Body of pancreas (tissue), 4 donors: ENCODE data around the gene SEMA4C. TPM values are rescaled to one million over a fixed set of nuclear protein-coding genes. Genes with fewer than 3 reads are reported as not detected.
"Not testable (repeated sequence)": the region's sequence is repeated elsewhere in the genome, so short reads cannot be mapped to it uniquely, and the experiment has no call there.

ENCODE experiments used
- ATAC-seq: fragments of 150-250 bp; one replicate; pipeline ENCODE4 v1.9.1; 2016
- DNase-seq, 4 donors: peaks; one replicate each; pipeline ENCODE4 v3.0.0-alpha.2; 2019
- H3K27ac ChIP-seq, 4 donors: fragments of 200-600 bp; sonication (generic); 1 replicate in 3 of 4; 2 replicates in 1 of 4; pipeline versions ENCODE4 v1.5.1 to v1.6.1; 2016 to 2019; ENCODE audit warnings: mild to moderate bottlenecking in 1 of 4, mixed read lengths in 1 of 4, moderate library complexity in 1 of 4
- H3K27me3 ChIP-seq, 2 donors: fragments of 200-600 bp; sonication (generic); one replicate each; pipeline ENCODE4 v1.6.0; 2016; ENCODE audit warnings: mild to moderate bottlenecking in 1 of 2
- H3K36me3 ChIP-seq, 2 donors: fragments of 200-600 bp; sonication (generic); replicated peaks in 1 of 2; 2 replicates each; pipeline ENCODE4 v1.5.1; 2016; ENCODE audit warnings: low read depth in 2 of 2; ENCODE audit not compliant: insufficient read depth in 1 of 2
- H3K4me1 ChIP-seq: fragments of 200-600 bp; sonication (generic); one replicate; pipeline ENCODE4 v1.6.0; 2016
- H3K4me3 ChIP-seq, 2 donors: fragments of 200-600 bp; sonication (generic); 1 replicate in 1 of 2; 2 replicates in 1 of 2; pipeline ENCODE4 v1.5.1; 2016 to 2019
- H3K9me3 ChIP-seq, 3 donors: fragments of 200-600 bp; sonication (generic); 1 replicate in 2 of 3; 2 replicates in 1 of 3; pipeline ENCODE4 v1.5.1; 2016
- POLR2A ChIP-seq, 3 donors: fragments of 450-650 bp; IDR thresholded peaks; one replicate each; pipeline ENCODE4 v1.6.1; 2016; ENCODE audit warnings: antibody characterized with exemption in 3 of 3, mild to moderate bottlenecking in 2 of 3
- WGBS, 2 donors: methylation state at CpG; one replicate each; pipeline ENCODE4 v1.1.5; 2017; 5-methylcytosine and 5-hydroxymethylcytosine counted together
- intact Hi-C: fragments of 100-400 bp; cut with DNase I; formaldehyde crosslinking; loops from one replicate; pipeline ENCODE4 v1.15.1; 2023
- total RNA-seq, 2 donors: library from RNA; depleted of rRNA; stranded (reverse); fragments of >200 nt; gene quantifications; one replicate each; pipeline ENCODE4 v1.1.0, GENCODE V29; 2016
- TF ChIP-seq, protein P1 (sequence below), 7 experiments: fragments of 450-650 bp in 4 of 7; fragments of 200-600 bp in 3 of 7; sonication (generic) in 3 of 7; IDR thresholded peaks; one replicate each; pipeline ENCODE4 v1.5.1; 2016 to 2019; ENCODE audit warnings: antibody characterized with exemption in 7 of 7

The SEMA4C gene
- total RNA-seq, 2 donors from 2014 or later: 11.2 to 13.7 TPM

DNA sequence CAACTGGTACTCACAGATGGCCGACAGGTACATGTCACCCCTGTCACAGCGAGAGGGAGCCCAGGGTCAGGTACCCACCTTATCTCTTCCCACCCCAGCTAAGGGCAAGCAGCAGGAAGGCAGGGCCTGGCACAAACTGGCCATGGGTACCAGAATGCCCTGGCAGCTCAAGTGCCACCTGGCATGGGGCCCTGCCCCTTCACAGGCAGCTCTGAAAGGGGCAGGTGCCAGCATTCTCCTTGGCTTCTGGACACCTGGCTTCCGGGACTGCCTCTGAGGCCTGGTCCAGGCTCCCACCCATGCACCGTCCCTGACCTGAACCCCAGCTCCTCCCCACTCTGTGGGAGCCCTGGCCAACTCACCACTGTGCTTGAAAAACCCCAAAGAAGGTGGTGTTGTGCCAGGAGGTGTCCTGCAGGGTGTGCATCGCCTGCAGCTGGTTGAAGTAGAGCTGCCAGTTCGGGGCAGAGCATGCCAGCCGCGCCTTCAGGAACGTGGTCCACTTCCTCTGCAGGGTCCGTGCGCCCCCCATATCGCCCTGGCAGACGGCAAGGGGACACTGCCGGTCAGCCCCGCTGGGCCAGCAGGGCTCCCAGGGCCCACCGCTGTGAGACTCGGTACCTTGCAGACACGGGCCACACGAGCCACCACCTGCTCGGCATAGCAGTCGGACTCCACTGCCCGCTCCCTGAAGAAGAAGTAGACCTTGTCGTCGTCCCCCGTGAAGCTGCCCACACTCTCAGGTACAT lies 5.4 kb downstream of the SEMA4C start:
- intact Hi-C loops: loop anchor here (5.0 kb wide), 1 partner anchor 83 kb away; no protein-coding TSS in a partner anchor
- Histone ChIP-seq H3K4me3 (no peak overlapping the region), H3K36me3 (peaks cover 3 to 12% of the 10 kb centered on the region in 2 donors), H3K27me3 (no peaks in the 10 kb centered on the region), H3K4me1 (peaks cover 25% of the 10 kb centered on the region), H3K9me3 (no peaks in the 10 kb centered on the region), H3K27ac (no peak overlapping the region)
- ATAC-seq (no peak), DNase-seq (peak in 2 of 4 donors; percentile 54 to 60)
- 86% methylated on average over 25 of the region's 25 CpGs; no CpG with 5 or more reads in 1 of the 2 donors for WGBS, 2 donors
- TF ChIP-seq POLR2A (IDR thresholded peaks at IDR 0.05): no peak
- TF ChIP-seq, protein P1, sequence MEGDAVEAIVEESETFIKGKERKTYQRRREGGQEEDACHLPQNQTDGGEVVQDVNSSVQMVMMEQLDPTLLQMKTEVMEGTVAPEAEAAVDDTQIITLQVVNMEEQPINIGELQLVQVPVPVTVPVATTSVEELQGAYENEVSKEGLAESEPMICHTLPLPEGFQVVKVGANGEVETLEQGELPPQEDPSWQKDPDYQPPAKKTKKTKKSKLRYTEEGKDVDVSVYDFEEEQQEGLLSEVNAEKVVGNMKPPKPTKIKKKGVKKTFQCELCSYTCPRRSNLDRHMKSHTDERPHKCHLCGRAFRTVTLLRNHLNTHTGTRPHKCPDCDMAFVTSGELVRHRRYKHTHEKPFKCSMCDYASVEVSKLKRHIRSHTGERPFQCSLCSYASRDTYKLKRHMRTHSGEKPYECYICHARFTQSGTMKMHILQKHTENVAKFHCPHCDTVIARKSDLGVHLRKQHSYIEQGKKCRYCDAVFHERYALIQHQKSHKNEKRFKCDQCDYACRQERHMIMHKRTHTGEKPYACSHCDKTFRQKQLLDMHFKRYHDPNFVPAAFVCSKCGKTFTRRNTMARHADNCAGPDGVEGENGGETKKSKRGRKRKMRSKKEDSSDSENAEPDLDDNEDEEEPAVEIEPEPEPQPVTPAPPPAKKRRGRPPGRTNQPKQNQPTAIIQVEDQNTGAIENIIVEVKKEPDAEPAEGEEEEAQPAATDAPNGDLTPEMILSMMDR (IDR thresholded peaks at IDR 0.05): no peak

DNA sequence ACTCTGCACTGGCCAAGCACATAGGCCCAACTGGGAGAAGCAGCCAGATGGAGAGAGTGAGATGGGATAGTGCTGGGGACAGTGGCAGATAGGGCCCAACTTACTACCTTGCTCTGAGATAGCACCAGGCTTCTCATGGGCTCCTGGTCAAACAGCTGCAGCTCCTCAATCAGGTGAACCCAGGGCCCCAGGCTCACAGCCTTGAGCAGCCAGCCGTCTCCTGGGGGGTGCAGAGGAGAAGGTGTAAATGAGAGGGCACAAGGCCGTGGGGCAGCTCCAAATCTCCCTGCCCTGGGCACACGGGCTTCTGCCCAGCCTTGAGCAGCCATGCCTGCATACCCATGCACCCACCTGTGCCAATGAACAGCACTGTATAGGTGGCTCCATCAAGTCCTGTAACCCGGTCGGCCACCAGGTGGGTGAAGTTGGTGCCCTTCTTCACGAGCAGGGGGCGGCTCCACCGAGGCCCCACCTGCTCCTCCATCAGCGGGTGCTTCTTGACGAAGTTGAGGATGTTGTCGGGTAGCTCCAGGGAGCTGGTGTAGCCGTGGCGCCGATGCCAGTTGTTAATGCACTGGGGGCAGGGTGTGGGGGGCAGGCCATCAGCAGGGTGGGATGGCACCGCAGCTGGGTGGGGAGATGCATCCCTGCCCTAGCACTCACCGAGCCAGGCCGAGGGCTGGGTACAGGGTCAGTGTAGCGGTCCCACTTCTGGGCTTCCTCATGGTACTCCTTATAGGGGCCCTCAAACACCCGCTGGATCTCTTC lies 6.1 kb downstream of the SEMA4C start:
- Histone ChIP-seq H3K4me3 (no peak overlapping the region), H3K4me1 (peaks cover 33% of the 10 kb centered on the region), H3K9me3 (no peaks in the 10 kb centered on the region), H3K36me3 (peaks cover 3 to 12% of the 10 kb centered on the region in 2 donors), H3K27ac (no peak overlapping the region), H3K27me3 (no peaks in the 10 kb centered on the region)
- 92% methylated on average over 19 of the region's 19 CpGs; no CpG with 5 or more reads in 1 of the 2 donors for WGBS, 2 donors
- intact Hi-C loops: loop anchor here (5.0 kb wide), 1 partner anchor 84 kb away; no protein-coding TSS in a partner anchor
- no peak for DNase-seq
- TF ChIP-seq, protein P1 (IDR thresholded peaks at IDR 0.05): no peak
- TF ChIP-seq POLR2A (IDR thresholded peaks at IDR 0.05): no peak
- ATAC-seq: no peak

DNA sequence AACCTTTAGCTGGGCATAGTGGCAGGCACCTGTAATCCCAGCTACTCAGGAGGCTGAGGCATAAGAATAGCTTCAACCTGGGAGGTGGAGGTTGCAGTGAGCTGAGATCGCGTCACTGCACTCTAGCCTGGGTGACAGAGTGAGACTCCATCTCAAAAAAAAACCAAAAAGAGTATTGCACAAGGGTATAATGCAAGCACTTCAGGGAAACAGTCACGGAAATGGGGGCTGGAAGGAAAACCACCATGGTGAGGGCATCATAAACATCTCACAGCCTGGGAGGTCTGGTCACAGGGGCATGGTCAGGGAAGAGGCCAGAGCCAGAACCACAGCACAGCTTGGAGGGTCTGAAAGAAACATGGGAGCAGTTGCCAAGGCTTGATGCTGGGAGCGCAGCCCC lies 6.8 kb downstream of the SEMA4C start:
- 80 to 94% methylated on average over 4 of the region's 4 CpGs for WGBS, 2 donors
- H3K36me3 ChIP-seq: peaks cover 3 to 12% of the 10 kb centered on the region in 2 donors
- intact Hi-C loops: loop anchor here (5.0 kb wide), 1 partner anchor 84 kb away; no protein-coding TSS in a partner anchor
- peaks cover 35% of the 10 kb centered on the region for H3K4me1 ChIP-seq
- not testable (repeated sequence) for H3K27ac ChIP-seq, DNase-seq, H3K9me3 ChIP-seq, H3K27me3 ChIP-seq, ATAC-seq, H3K4me3 ChIP-seq

DNA sequence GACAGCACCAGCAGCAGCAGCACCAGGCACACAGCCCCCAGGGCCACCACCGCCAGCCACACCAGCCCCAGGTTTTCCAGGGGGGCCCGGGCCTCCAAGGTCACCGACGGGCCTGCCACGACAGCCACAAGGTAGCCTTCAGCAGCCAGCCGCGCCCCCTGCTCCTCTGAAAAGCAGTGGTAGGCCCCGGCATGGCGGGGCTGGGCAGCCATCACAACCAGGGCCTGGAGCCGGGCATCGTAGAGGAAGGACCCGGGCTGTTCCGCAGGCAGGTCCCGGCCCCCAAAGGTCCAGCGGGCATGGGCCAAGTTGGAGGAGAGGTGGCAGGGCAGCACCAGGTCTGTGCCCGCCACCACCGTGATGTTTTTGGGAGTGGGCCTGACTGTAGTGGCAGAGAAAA lies 8.8 kb downstream of the SEMA4C start:
- H3K36me3 ChIP-seq: peaks cover 3 to 12% of the 10 kb centered on the region in 2 donors
- ATAC-seq: no peak
- no peak overlapping the region for H3K4me3 ChIP-seq
- H3K9me3 ChIP-seq: no peaks in the 10 kb centered on the region
- no peaks in the 10 kb centered on the region for H3K27me3 ChIP-seq
- peaks cover 27% of the 10 kb centered on the region for H3K4me1 ChIP-seq
- no peak for DNase-seq
- 87 to 100% methylated on average over 3 to 17 of the region's 17 CpGs for WGBS, 2 donors
- no peak for TF ChIP-seq POLR2A (IDR thresholded peaks at IDR 0.05)
- TF ChIP-seq, protein P1 (IDR thresholded peaks at IDR 0.05): no peak
- H3K27ac ChIP-seq: no peak overlapping the region
- intact Hi-C loops: loop anchor here (5.0 kb wide), 1 partner anchor 86 kb away; no protein-coding TSS in a partner anchor
